ENCODE data around the gene PACSIN2. TPM values are rescaled to one million over a fixed set of nuclear protein-coding genes. Genes with fewer than 3 reads are reported as not detected.
A peak's percentile ranks its signal among the peaks of the same experiment; 100 is the strongest.

PACSIN2 gene
- total RNA-seq, 1 experiment from 2014 or later, result 60.2 TPM

- Histone ChIP-seq H3K9me3 (ENCODE audit: control insufficient read depth, insufficient read depth, low read depth, low read length) (no peaks in the 10 kb centered on the region), H3K27ac (ENCODE audit: low read length) (no peak overlapping the region), H3K4me1 (ENCODE audit: control insufficient read depth, insufficient read depth, low read length) (peaks cover 16% of the 10 kb centered on the region), H3K27me3 (ENCODE audit: control insufficient read depth, insufficient read depth, low read length) (no peaks in the 10 kb centered on the region), H3K36me3 (ENCODE audit: control insufficient read depth, insufficient read depth, low read length) (no peaks in the 10 kb centered on the region), H3K4me3 (ENCODE audit: low read depth in 2 of 2, low read length in 2 of 2) (no peak overlapping the region)
- in situ Hi-C loops (cut with HindIII; ENCODE audit: low pct_unique_long_range_greater_than_20kb, low sequenced_read_pairs) (no loop called here), intact Hi-C loops (cut with micrococcal nuclease; ENCODE audit: unreplicated experiment) (no loop called here)
- ATAC-seq (no peak), DNase-seq (ENCODE audit: low read depth, low spot score) (no peak)
- TF ChIP-seq TCF7L2 (IDR thresholded peaks at IDR 0.05; ENCODE audit: low read depth, low read length) (no peak), CTCF (IDR thresholded peaks at IDR 0.05) (no peak), POLR2AphosphoS5 (IDR thresholded peaks at IDR 0.05; ENCODE audit: low read depth, low read length) (no peak), SIN3A (IDR thresholded peaks at IDR 0.05; ENCODE audit: borderline replicate concordance, insufficient read depth, low read depth, low read length) (no peak), REST (IDR thresholded peaks at IDR 0.05; ENCODE audit: insufficient read depth in 1 of 2, low read depth in 2 of 2, low read length in 1 of 2) (no peak)
- BruUV-seq (replicated peaks), result TSS peak; percentile 23
- ChIA-PET CTCF (no interaction called here), POLR2A (no interaction called here)
These were observed 37.4 kb downstream of the PACSIN2 start for GRCh38 chr22:42977569-42977968.

- H3K36me3 ChIP-seq (ENCODE audit: control insufficient read depth, insufficient read depth, low read length), result no peaks in the 10 kb centered on the region
- ATAC-seq (no peak), DNase-seq (ENCODE audit: low read depth, low spot score) (no peak)
- no peaks in the 10 kb centered on the region for H3K9me3 ChIP-seq (ENCODE audit: control insufficient read depth, insufficient read depth, low read depth, low read length)
- peaks cover 16% of the 10 kb centered on the region for H3K4me1 ChIP-seq (ENCODE audit: control insufficient read depth, insufficient read depth, low read length)
- ChIA-PET CTCF (interaction anchor here (0.6 to 1.3 kb wide), 2 partner anchors 45 to 83 kb away, joined by 3 read pairs; no protein-coding TSS in a partner anchor), POLR2A (no interaction called here)
- BruUV-seq (replicated peaks), result no TSS peak
- intact Hi-C loops (cut with micrococcal nuclease; ENCODE audit: unreplicated experiment), result no loop called here
- TF ChIP-seq SIN3A (IDR thresholded peaks at IDR 0.05; ENCODE audit: borderline replicate concordance, insufficient read depth, low read depth, low read length) (no peak), POLR2AphosphoS5 (IDR thresholded peaks at IDR 0.05; ENCODE audit: low read depth, low read length) (no peak)
- in situ Hi-C loops (cut with HindIII; ENCODE audit: low pct_unique_long_range_greater_than_20kb, low sequenced_read_pairs), result no loop called here
- no peak overlapping the region for H3K27ac ChIP-seq (ENCODE audit: low read length)
- H3K27me3 ChIP-seq (ENCODE audit: control insufficient read depth, insufficient read depth, low read length), result no peaks in the 10 kb centered on the region
- no peak overlapping the region for H3K4me3 ChIP-seq (ENCODE audit: low read depth in 2 of 2, low read length in 2 of 2)
These were observed 38.6 kb downstream of the PACSIN2 start for GRCh38 chr22:42976217-42976933.

GRCh38 chr22:42974223-42974622 lies 40.7 kb downstream of the PACSIN2 start:
- intact Hi-C loops (cut with micrococcal nuclease; ENCODE audit: unreplicated experiment) (no loop called here), in situ Hi-C loops (cut with HindIII; ENCODE audit: low pct_unique_long_range_greater_than_20kb, low sequenced_read_pairs) (no loop called here)
- H3K9me3 ChIP-seq (ENCODE audit: control insufficient read depth, insufficient read depth, low read depth, low read length), result no peaks in the 10 kb centered on the region
- ChIA-PET CTCF (no interaction called here), POLR2A (no interaction called here)
- no peaks in the 10 kb centered on the region for H3K36me3 ChIP-seq (ENCODE audit: control insufficient read depth, insufficient read depth, low read length)
- TF ChIP-seq SIN3A (IDR thresholded peaks at IDR 0.05; ENCODE audit: borderline replicate concordance, insufficient read depth, low read depth, low read length), result no peak
- TF ChIP-seq TCF7L2 (IDR thresholded peaks at IDR 0.05; ENCODE audit: low read depth, low read length), result no peak
- no peak for TF ChIP-seq REST (IDR thresholded peaks at IDR 0.05; ENCODE audit: insufficient read depth in 1 of 2, low read depth in 2 of 2, low read length in 1 of 2)
- no peak for TF ChIP-seq CTCF (IDR thresholded peaks at IDR 0.05)
- no peak for TF ChIP-seq POLR2AphosphoS5 (IDR thresholded peaks at IDR 0.05; ENCODE audit: low read depth, low read length)
- no TSS peak for BruUV-seq (replicated peaks)
- DNase-seq (ENCODE audit: low read depth, low spot score) (no peak), ATAC-seq (no peak)
- H3K27ac ChIP-seq (ENCODE audit: low read length), result no peak overlapping the region
- no peaks in the 10 kb centered on the region for H3K27me3 ChIP-seq (ENCODE audit: control insufficient read depth, insufficient read depth, low read length)
- peaks cover 18% of the 10 kb centered on the region for H3K4me1 ChIP-seq (ENCODE audit: control insufficient read depth, insufficient read depth, low read length)
- H3K4me3 ChIP-seq (ENCODE audit: low read depth in 2 of 2, low read length in 2 of 2), result no peak overlapping the region
